ENCODE measurements around the gene IL7R. TPM values are rescaled to one million over a fixed set of nuclear protein-coding genes. Genes with fewer than 3 reads are reported as not detected.
A peak's percentile ranks its signal among the peaks of the same experiment; 100 is the strongest.

IL7R gene, protein sequence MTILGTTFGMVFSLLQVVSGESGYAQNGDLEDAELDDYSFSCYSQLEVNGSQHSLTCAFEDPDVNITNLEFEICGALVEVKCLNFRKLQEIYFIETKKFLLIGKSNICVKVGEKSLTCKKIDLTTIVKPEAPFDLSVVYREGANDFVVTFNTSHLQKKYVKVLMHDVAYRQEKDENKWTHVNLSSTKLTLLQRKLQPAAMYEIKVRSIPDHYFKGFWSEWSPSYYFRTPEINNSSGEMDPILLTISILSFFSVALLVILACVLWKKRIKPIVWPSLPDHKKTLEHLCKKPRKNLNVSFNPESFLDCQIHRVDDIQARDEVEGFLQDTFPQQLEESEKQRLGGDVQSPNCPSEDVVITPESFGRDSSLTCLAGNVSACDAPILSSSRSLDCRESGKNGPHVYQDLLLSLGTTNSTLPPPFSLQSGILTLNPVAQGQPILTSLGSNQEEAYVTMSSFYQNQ
- 0.14 TPM in 1 of 2 replicates, not detected in the other for total RNA-seq (2014; rRNA removed; shearing (Covaris generic))

DNA sequence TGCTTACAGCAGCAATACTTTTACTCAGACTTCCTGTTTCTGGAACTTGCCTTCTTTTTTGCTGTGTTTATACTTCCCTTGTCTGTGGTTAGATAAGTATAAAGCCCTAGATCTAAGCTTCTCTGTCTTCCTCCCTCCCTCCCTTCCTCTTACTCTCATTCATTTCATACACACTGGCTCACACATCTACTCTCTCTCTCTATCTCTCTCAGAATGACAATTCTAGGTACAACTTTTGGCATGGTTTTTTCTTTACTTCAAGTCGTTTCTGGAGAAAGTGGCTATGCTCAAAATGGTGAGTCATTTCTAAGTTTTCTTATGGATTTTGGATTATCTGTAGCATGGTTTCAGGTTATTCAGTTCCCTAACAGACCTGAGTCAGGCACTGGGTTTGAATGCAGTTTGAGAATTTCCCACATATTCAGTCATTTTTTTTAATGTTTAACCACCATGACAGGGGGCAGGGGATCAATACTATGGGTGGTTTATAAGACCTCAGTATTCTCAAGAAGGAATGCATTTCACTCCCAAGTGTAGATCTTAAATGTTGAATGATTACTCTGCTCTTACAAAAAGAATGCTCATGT is at the start of gene IL7R:
TSS of gene IL7R (plus strand) at position 127 of the 587 bp plus-strand sequence. CDS start at position 214, 87 bp downstream.
- no peak for DNase-seq
- no peak within 1 kb of the TSS for H3K27ac ChIP-seq
- H3K4me3 ChIP-seq = no peak within 1 kb of the TSS
- no peaks in the 10 kb centered on the region for H3K4me1 ChIP-seq
- H3K36me3 ChIP-seq = no peaks in the 10 kb centered on the region
- H3K27me3 ChIP-seq = no peaks in the 10 kb centered on the region
- no peaks in the 10 kb centered on the region; the same call in 1 of the 2 replicates for H3K9me3 ChIP-seq (replicated peaks)

DNA sequence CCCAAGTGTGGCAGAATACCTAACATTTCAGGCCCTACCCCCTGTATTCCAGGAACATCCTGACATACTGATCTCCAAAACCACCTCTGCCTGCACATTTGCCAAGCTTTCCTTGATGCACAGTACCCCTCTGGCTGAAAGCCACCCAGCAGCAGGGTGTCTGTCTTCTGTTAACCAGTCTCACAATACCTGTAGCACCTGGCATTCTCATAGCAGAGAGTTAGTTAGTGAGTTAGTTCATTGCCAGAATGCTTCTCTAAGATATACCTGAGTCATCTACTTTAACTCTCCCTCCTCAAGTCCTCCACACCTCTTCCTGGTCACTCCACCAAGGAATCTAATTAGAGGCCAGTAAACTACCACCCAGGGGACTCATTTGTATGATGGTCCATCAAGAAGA is 46.1 kb upstream of the IL7R start:
- Histone ChIP-seq H3K27ac (no peak overlapping the region), H3K27me3 (no peaks in the 10 kb centered on the region), H3K9me3 (replicated peaks) (no peaks in the 10 kb centered on the region), H3K4me1 (no peaks in the 10 kb centered on the region), H3K4me3 (no peak overlapping the region), H3K36me3 (no peaks in the 10 kb centered on the region)
- no peak for DNase-seq

DNA sequence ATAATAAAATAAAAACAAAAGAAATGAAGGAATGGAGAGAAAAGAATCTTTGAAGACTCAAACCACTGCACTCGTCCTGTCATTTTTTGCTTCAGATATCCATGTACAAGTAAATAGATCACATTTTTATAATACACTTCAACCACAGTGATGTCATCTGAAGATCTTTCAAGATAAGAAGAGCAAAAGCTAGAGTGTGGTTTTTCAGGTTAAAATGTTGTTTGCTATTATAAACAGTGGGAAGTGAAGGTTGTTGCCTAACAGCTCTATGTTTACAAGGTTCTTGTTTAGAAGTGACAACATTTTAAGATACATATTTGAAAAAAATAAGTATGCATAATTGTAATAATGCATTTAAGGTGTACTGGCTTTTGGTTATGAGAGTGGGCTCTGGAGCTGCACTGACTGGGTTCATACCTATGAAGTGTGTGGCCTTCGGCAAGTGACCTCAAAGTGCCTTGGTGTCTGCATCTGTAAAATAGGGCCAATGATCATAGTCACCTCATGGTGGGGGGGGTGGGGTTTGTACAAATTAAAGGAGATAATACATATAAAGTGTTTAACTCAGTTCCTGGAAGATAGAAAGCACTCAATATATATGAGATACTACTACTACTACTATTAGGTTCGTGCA is 45.5 kb upstream of the IL7R start:
- no peaks in the 10 kb centered on the region for H3K9me3 ChIP-seq (replicated peaks)

DNA sequence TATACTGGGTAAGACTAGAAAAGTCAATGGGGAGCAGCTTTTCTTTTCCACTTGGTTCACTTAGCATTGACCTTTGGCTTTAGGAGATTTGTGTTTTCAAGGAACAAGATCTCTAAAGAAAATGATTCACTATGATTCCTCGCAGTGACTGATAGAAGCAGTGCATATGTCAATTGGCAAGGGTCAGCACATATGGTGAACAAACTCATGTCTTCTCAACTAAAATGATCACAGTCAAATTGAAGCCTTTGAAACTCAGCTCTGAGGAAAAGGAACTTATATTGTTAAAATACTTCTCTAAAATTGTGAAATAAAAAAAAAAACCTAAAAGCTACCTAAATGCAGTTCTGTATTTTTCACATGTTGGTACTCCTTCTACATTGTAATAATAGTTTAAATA is 43.2 kb upstream of the IL7R start:
- Histone ChIP-seq H3K27me3 (no peaks in the 10 kb centered on the region), H3K27ac (no peak overlapping the region), H3K9me3 (replicated peaks) (no peaks in the 10 kb centered on the region), H3K4me3 (no peak overlapping the region), H3K36me3 (no peaks in the 10 kb centered on the region), H3K4me1 (no peaks in the 10 kb centered on the region)
- no peak for DNase-seq

More for the DNA sequence above, 45.5 kb upstream of the IL7R start:
- Histone ChIP-seq H3K36me3 (no peaks in the 10 kb centered on the region), H3K27me3 (no peaks in the 10 kb centered on the region), H3K4me3 (no peak overlapping the region), H3K4me1 (no peaks in the 10 kb centered on the region), H3K27ac (no peak overlapping the region)
- no peak for DNase-seq

DNA sequence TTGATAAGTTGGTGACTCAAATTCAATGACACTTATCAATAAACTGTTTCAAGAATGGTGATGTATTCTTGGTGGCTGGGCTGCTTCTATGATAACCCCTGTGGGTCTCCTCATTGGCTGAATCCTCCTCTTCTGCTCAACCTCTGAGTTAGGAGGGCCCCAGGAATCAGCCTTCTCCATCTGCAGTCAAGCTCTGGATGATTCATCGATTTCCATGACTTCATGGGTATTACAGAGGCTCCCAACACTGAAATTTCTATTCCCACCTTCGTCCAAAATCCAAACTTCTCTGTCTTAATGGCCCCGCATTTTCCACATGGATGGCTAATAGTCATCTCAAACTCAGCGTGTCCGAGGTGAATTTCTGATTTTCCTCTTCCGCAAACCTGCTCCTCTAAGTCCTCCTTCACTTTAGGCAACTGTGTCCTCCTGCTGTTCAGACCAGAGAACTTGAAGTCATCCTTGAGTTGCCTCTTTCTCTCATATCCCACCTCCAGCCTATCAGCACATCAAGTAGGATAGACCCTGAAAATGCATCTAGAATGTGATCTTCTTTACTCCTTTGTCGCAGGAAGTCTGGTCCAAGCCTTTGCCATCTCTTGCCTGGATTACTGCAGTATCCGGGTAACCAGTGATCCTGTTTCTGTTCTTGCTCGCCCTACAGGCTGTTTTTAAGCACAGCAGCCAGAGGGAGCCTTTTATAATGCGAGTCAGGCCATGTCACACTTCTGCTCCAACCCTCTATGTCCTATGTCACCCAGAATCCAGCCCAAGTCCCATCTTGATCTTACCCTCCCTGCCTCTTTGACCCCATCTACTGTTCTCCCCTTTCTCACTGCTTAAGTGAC is 41.4 kb upstream of the IL7R start:
- DNase-seq = peak; percentile 18 to 44
- H3K9me3 ChIP-seq (replicated peaks) = no peaks in the 10 kb centered on the region
- H3K36me3 ChIP-seq = no peaks in the 10 kb centered on the region
- no peaks in the 10 kb centered on the region for H3K27me3 ChIP-seq
- no peak overlapping the region for H3K27ac ChIP-seq
- H3K4me1 ChIP-seq = no peaks in the 10 kb centered on the region
- H3K4me3 ChIP-seq = no peak overlapping the region

GRCh38 chr5:35816881-35817521 is 39.7 kb upstream of the IL7R start:
- Histone ChIP-seq H3K36me3 (no peaks in the 10 kb centered on the region), H3K4me3 (no peak overlapping the region)
- no peak for DNase-seq

GRCh38 chr5:35819026-35819425 is 37.7 kb upstream of the IL7R start:
- no peak overlapping the region for H3K4me3 ChIP-seq
- no peak overlapping the region for H3K27ac ChIP-seq
- H3K9me3 ChIP-seq (replicated peaks) = no peaks in the 10 kb centered on the region
- peaks cover 4% of the 10 kb centered on the region; the same call in 1 of the 2 replicates for H3K27me3 ChIP-seq
- no peaks in the 10 kb centered on the region for H3K36me3 ChIP-seq
- no peaks in the 10 kb centered on the region for H3K4me1 ChIP-seq
- no peak for DNase-seq

More at GRCh38 chr5:35816881-35817521, 39.7 kb upstream of the IL7R start:
- H3K9me3 ChIP-seq (replicated peaks) = no peaks in the 10 kb centered on the region
- H3K27me3 ChIP-seq = no peaks in the 10 kb centered on the region; the same call in 1 of the 2 replicates
- no peak overlapping the region for H3K27ac ChIP-seq
- H3K4me1 ChIP-seq = no peaks in the 10 kb centered on the region

DNA sequence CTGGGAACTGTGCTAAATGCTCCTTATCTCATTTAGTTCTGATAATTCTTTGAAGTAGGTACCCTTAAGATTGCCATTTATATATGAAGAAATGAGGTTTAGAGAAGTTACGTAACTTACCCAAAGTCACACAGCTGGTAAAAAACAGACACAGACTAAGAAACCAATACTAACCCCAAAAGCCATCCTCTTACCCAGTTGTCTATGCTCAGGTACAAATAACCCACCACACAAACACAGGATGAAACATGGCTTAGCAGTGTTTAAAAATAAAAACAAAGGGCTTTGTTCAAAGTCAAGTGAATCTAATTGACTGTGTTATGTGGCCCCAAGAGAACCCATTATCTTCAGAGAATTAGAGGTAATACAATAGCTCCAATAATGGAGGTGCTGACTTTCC is 37.0 kb upstream of the IL7R start:
- H3K27ac ChIP-seq = no peak overlapping the region
- no peaks in the 10 kb centered on the region for H3K36me3 ChIP-seq

DNA sequence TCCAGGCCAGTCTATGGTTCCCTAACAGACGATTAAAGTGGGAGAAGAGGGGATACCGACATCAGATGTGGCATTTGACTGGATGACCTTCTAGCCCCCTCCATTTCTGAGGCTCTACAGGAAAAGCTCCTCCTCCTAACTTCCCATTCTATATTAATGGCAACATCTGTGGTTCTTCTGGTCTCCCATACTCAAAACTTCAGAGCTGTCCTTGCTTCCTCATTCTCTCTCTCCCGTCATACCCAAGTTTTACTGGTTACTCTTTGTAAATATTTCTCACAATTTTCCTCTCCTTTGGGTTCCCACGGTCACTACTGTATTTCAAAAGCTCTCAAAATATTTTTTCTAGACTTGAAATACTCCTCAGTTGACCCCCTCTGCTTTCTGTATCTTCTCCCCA is 36.0 kb upstream of the IL7R start:
- H3K4me3 ChIP-seq = no peak overlapping the region
- DNase-seq = no peak
- no peaks in the 10 kb centered on the region for H3K9me3 ChIP-seq (replicated peaks)
- no peak overlapping the region for H3K27ac ChIP-seq
- H3K27me3 ChIP-seq = peaks cover 4% of the 10 kb centered on the region; the same call in 1 of the 2 replicates
- H3K4me1 ChIP-seq = no peaks in the 10 kb centered on the region
- no peaks in the 10 kb centered on the region for H3K36me3 ChIP-seq

More for the DNA sequence above, 37.0 kb upstream of the IL7R start:
- no peaks in the 10 kb centered on the region for H3K9me3 ChIP-seq (replicated peaks)
- no peak for DNase-seq
- no peaks in the 10 kb centered on the region for H3K4me1 ChIP-seq
- peaks cover 4% of the 10 kb centered on the region; the same call in 1 of the 2 replicates for H3K27me3 ChIP-seq
- no peak overlapping the region for H3K4me3 ChIP-seq

DNA sequence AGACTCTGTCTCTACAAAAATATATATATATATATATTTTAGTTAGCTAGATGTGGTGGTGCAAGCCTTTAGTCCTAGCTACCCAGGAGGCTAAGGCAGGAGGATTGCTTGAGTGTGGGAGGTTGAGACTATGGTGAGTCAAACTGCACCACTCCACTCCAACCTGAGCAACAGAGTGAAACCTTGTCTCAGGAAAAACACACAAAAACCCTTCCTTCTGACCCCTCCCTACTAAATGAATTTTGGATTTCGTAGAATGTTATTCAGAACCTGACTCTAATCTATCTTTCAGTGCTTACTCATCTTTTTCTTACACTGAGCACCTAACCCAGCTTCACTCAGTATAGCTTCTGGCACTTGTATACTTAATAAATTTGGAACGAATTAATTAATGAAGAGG is 35.2 kb upstream of the IL7R start:
- H3K27me3 ChIP-seq = peaks cover 4% of the 10 kb centered on the region; the same call in 1 of the 2 replicates
- no peaks in the 10 kb centered on the region for H3K4me1 ChIP-seq
- no peaks in the 10 kb centered on the region for H3K36me3 ChIP-seq
- no peaks in the 10 kb centered on the region for H3K9me3 ChIP-seq (replicated peaks)
- no peak overlapping the region for H3K4me3 ChIP-seq
- no peak for DNase-seq
- H3K27ac ChIP-seq = no peak overlapping the region

DNA sequence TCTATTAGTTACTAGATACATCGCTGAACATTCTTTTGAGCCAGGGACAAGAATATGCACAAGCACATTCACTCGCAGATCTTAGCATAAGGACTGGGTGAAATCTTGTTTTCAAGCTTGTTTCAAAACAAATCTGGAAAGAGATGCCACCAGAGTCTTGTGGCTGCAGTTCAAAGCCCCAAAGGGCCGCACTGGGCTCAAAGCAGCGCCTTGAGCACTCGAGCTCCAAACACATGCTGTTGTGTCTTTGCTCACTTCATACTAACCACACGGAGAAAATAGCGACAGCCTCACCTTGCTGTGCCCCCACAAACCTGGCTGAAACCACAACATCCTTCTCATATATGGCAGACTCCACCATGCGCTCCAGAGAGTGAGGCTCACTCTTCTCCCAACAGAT is 34.2 kb upstream of the IL7R start:
- H3K36me3 ChIP-seq = no peaks in the 10 kb centered on the region
- DNase-seq = no peak
- H3K4me3 ChIP-seq = no peak overlapping the region
- peaks cover 4% of the 10 kb centered on the region; the same call in 1 of the 2 replicates for H3K27me3 ChIP-seq
- no peaks in the 10 kb centered on the region for H3K9me3 ChIP-seq (replicated peaks)
- H3K4me1 ChIP-seq = no peaks in the 10 kb centered on the region
- H3K27ac ChIP-seq = no peak overlapping the region

- Histone ChIP-seq H3K27ac (no peak overlapping the region), H3K27me3 (peaks cover 4% of the 10 kb centered on the region; the same call in 1 of the 2 replicates), H3K9me3 (replicated peaks) (no peaks in the 10 kb centered on the region), H3K36me3 (no peaks in the 10 kb centered on the region), H3K4me1 (no peaks in the 10 kb centered on the region), H3K4me3 (no peak overlapping the region)
- DNase-seq = no peak
These were observed 33.2 kb upstream of the IL7R start for GRCh38 chr5:35823347-35824098.

DNA sequence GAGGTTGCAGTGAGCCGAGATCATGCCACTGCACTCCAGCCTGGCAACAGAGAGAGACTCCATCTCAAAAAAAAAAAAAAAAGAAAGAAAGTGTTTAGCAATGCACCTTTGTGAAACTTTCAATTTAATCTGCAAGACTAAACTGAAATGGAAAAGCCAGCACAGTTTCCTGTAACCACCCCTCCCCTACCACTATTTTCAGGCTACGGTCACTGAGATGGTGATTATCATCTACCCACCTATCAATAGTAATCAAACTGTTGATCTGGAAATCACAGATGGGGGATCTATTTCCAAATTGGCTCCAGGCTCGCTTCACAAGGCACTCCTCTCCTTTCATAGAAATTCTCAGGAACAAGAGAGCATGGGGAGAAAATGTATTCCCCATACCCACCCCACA is 30.6 kb upstream of the IL7R start:
- no peak for DNase-seq
- no peak overlapping the region for H3K27ac ChIP-seq
- H3K4me1 ChIP-seq = no peaks in the 10 kb centered on the region
- H3K36me3 ChIP-seq = no peaks in the 10 kb centered on the region
- H3K4me3 ChIP-seq = no peak overlapping the region
- peaks cover 4% of the 10 kb centered on the region; the same call in 1 of the 2 replicates for H3K27me3 ChIP-seq
- no peaks in the 10 kb centered on the region for H3K9me3 ChIP-seq (replicated peaks)
